ENCODE results near the gene SEPTIN8.
A peak's percentile ranks its signal among the peaks of the same experiment; 100 is the strongest.

The SEPTIN8 gene

GRCh38 chr5:132756542-132756941 lies 20.5 kb downstream of the SEPTIN8 start:
- no peak overlapping the region for H3K4me3 ChIP-seq (ENCODE audit: low read depth, low read length)
- DNase-seq (ENCODE audit: low read depth): no peak

GRCh38 chr5:132754947-132755346 lies 22.1 kb downstream of the SEPTIN8 start:
- H3K4me3 ChIP-seq (ENCODE audit: low read depth, low read length): no peak overlapping the region
- no peak for DNase-seq (ENCODE audit: low read depth)

GRCh38 chr5:132754111-132754510 lies 22.9 kb downstream of the SEPTIN8 start:
- H3K4me3 ChIP-seq (ENCODE audit: low read depth, low read length): no peak overlapping the region
- no peak for DNase-seq (ENCODE audit: low read depth)

- no peak for DNase-seq (ENCODE audit: low read depth)
- no peak overlapping the region for H3K4me3 ChIP-seq (ENCODE audit: low read depth, low read length)
Observed at GRCh38 chr5:132753135-132753987, 23.7 kb downstream of the SEPTIN8 start.

- H3K4me3 ChIP-seq (ENCODE audit: low read depth, low read length): no peak overlapping the region
- DNase-seq (ENCODE audit: low read depth): no peak
Observed at GRCh38 chr5:132752581-132753125, 24.4 kb downstream of the SEPTIN8 start.

- no peak overlapping the region for H3K4me3 ChIP-seq (ENCODE audit: low read depth, low read length)
- no peak for DNase-seq (ENCODE audit: low read depth)
Observed at GRCh38 chr5:132751971-132752580, 25.0 kb downstream of the SEPTIN8 start.

GRCh38 chr5:132751444-132751843 lies 25.6 kb downstream of the SEPTIN8 start:
- peak; percentile 77 for DNase-seq (ENCODE audit: low read depth)
- H3K4me3 ChIP-seq (ENCODE audit: low read depth, low read length): no peak overlapping the region

GRCh38 chr5:132750471-132751230 lies 26.4 kb downstream of the SEPTIN8 start:
- DNase-seq (ENCODE audit: low read depth): no peak

GRCh38 chr5:132749506-132749905 lies 27.5 kb downstream of the SEPTIN8 start:
- DNase-seq (ENCODE audit: low read depth): no peak
- H3K4me3 ChIP-seq (ENCODE audit: low read depth, low read length): no peak overlapping the region

More at GRCh38 chr5:132750471-132751230, 26.4 kb downstream of the SEPTIN8 start:
- no peak overlapping the region for H3K4me3 ChIP-seq (ENCODE audit: low read depth, low read length)

GRCh38 chr5:132748522-132749000 lies 28.5 kb downstream of the SEPTIN8 start:
- DNase-seq (ENCODE audit: low read depth): no peak
- no peak overlapping the region for H3K4me3 ChIP-seq (ENCODE audit: low read depth, low read length)

GRCh38 chr5:132747616-132748440 lies 29.2 kb downstream of the SEPTIN8 start:
- DNase-seq (ENCODE audit: low read depth): no peak
- H3K4me3 ChIP-seq (ENCODE audit: low read depth, low read length): peak overlapping the region; percentile 35

- peak within 1 kb of the TSS; percentile 35 for H3K4me3 ChIP-seq (ENCODE audit: low read depth, low read length)
Observed at GRCh38 chr5:132746954-132747615, 30.0 kb downstream of the SEPTIN8 start, which contains the start of gene CCNI2. Gene CCNI2 (plus strand): TSS chr5:132747426. CDS start chr5:132747496, 70 bp downstream.

GRCh38 chr5:132746592-132746953 lies 30.5 kb downstream of the SEPTIN8 start:
- no peak for DNase-seq (ENCODE audit: low read depth)

More at GRCh38 chr5:132746954-132747615, 30.0 kb downstream of the SEPTIN8 start, which contains the start of gene CCNI2:
- no peak for DNase-seq (ENCODE audit: low read depth)

GRCh38 chr5:132744659-132745058 lies 32.4 kb downstream of the SEPTIN8 start:
- no peak for DNase-seq (ENCODE audit: low read depth)
- H3K4me3 ChIP-seq (ENCODE audit: low read depth, low read length): no peak overlapping the region

More at GRCh38 chr5:132746592-132746953, 30.5 kb downstream of the SEPTIN8 start:
- H3K4me3 ChIP-seq (ENCODE audit: low read depth, low read length): peak overlapping the region; percentile 35

GRCh38 chr5:132742626-132743025 lies 34.4 kb downstream of the SEPTIN8 start:
- no peak overlapping the region for H3K4me3 ChIP-seq (ENCODE audit: low read depth, low read length)
- no peak for DNase-seq (ENCODE audit: low read depth)

GRCh38 chr5:132742158-132742557 lies 34.9 kb downstream of the SEPTIN8 start:
- DNase-seq (ENCODE audit: low read depth): no peak
- no peak overlapping the region for H3K4me3 ChIP-seq (ENCODE audit: low read depth, low read length)

- H3K4me3 ChIP-seq (ENCODE audit: low read depth, low read length): no peak overlapping the region
- DNase-seq (ENCODE audit: low read depth): no peak
Observed at GRCh38 chr5:132739232-132739631, 37.8 kb downstream of the SEPTIN8 start.

- no peak for DNase-seq (ENCODE audit: low read depth)
- peak overlapping the region; percentile 91 for H3K4me3 ChIP-seq (ENCODE audit: low read depth, low read length)
Observed at GRCh38 chr5:132737982-132738681, 38.9 kb downstream of the SEPTIN8 start.

All from skeletal muscle cell (primary cell).